A549 (cell line): ENCODE data around the gene HMGXB3.

Source experiments
- EP300 ChIP-seq, 2 experiments: fragments of >200 bp; sonication (Bioruptor Twin); formaldehyde crosslinking; IDR thresholded peaks; 2 replicates in 1 of 2; 3 replicates in 1 of 2; pipeline ENCODE4 v1.6.1; 2016 to 2017
- POLR2A ChIP-seq: IDR thresholded peaks from 2 replicates; pipeline ENCODE4 v1.6.1; 2012; ENCODE audit warnings: mild to moderate bottlenecking, low read length
- RFX5 ChIP-seq: fragments of 450-650 bp; IDR thresholded peaks from 2 replicates; pipeline ENCODE4 v1.7.1; 2014; ENCODE audit warnings: antibody characterized with exemption, mild to moderate bottlenecking, moderate library complexity
- SREBF2 ChIP-seq: fragments of 450-650 bp; IDR thresholded peaks from 2 replicates; pipeline ENCODE4 v1.6.1; 2014; ENCODE audit warnings: mild to moderate bottlenecking, moderate library complexity
- USF2 ChIP-seq: fragments of 450-650 bp; IDR thresholded peaks from 2 replicates; pipeline ENCODE4 v1.6.1; 2014; ENCODE audit warnings: antibody characterized with exemption

- TF ChIP-seq EP300 (IDR thresholded peaks at IDR 0.05), result no peak
- no peak for TF ChIP-seq POLR2A
- no peak for TF ChIP-seq SREBF2
- no peak for TF ChIP-seq USF2
- TF ChIP-seq RFX5, result no peak
Observed at GRCh38 chr5:150058480-150059126, 58.1 kb downstream of the HMGXB3 start.
